ENCODE results near the gene CUEDC1. TPM values are rescaled to one million over a fixed set of nuclear protein-coding genes. Genes with fewer than 3 reads are reported as not detected.

The CUEDC1 gene
- total RNA-seq, 4 donors from 2014 or later, result 35.7 to 60.3 (median 45.6) TPM

GRCh38 chr17:57871863-57872262 is 83.3 kb downstream of the CUEDC1 start:
- peak overlapping the region in 3 of 4 donors; percentile 2 to 99 (median 93) for H3K27ac ChIP-seq
- peaks cover 16 to 100% (median 71%) of the 10 kb centered on the region in 3 donors for H3K4me1 ChIP-seq
- H3K4me3 ChIP-seq, result no peak overlapping the region
- H3K36me3 ChIP-seq, result peaks cover 0 to 52% of the 10 kb centered on the region in 2 donors
- no peak for ATAC-seq
- no peak for TF ChIP-seq CTCF (IDR thresholded peaks at IDR 0.05)
- TF ChIP-seq POLR2A (IDR thresholded peaks at IDR 0.05), result no peak
- no peak for TF ChIP-seq EP300 (IDR thresholded peaks at IDR 0.05)
- TF ChIP-seq POLR2AphosphoS5 (IDR thresholded peaks at IDR 0.05), result no peak
- WGBS, 2 donors (ENCODE audit: low coverage in 1 of 2), result 37 to 74% methylated on average over 3 to 8 of the region's 8 CpGs
- no peaks in the 10 kb centered on the region for H3K27me3 ChIP-seq
- no peaks in the 10 kb centered on the region for H3K9me3 ChIP-seq

- Histone ChIP-seq H3K4me3 (no peak overlapping the region), H3K27ac (peak overlapping the region in 3 of 4 donors; percentile 2 to 99 (median 93)), H3K27me3 (no peaks in the 10 kb centered on the region), H3K4me1 (peaks cover 16 to 94% (median 64%) of the 10 kb centered on the region in 3 donors), H3K9me3 (no peaks in the 10 kb centered on the region), H3K36me3 (peaks cover 0 to 58% of the 10 kb centered on the region in 2 donors)
- ATAC-seq, result no peak
- 67% methylated on average over 1 of the region's 7 CpGs; no CpG with 5 or more reads in 1 of the 2 donors for WGBS, 2 donors (ENCODE audit: low coverage in 1 of 2)
- TF ChIP-seq POLR2AphosphoS5 (IDR thresholded peaks at IDR 0.05), result no peak
- no peak for TF ChIP-seq POLR2A (IDR thresholded peaks at IDR 0.05)
- TF ChIP-seq EP300 (IDR thresholded peaks at IDR 0.05), result no peak
- TF ChIP-seq CTCF (IDR thresholded peaks at IDR 0.05), result no peak
These were observed 84.1 kb downstream of the CUEDC1 start for GRCh38 chr17:57871155-57871554.

- TF ChIP-seq CTCF (IDR thresholded peaks at IDR 0.05) (no peak), EP300 (IDR thresholded peaks at IDR 0.05) (no peak), POLR2AphosphoS5 (IDR thresholded peaks at IDR 0.05) (no peak), POLR2A (IDR thresholded peaks at IDR 0.05) (no peak)
- no peaks in the 10 kb centered on the region for H3K27me3 ChIP-seq
- H3K4me3 ChIP-seq, result no peak overlapping the region
- no peak for ATAC-seq
- H3K4me1 ChIP-seq, result peaks cover 10 to 85% (median 55%) of the 10 kb centered on the region in 3 donors
- H3K36me3 ChIP-seq, result peaks cover 0 to 67% of the 10 kb centered on the region in 2 donors
- H3K9me3 ChIP-seq, result no peaks in the 10 kb centered on the region
- H3K27ac ChIP-seq, result peak overlapping the region in 3 of 4 donors; percentile 93 to 99 (median 94)
These were observed 85.0 kb downstream of the CUEDC1 start for GRCh38 chr17:57870283-57870635.

GRCh38 chr17:57869617-57870282 is 85.5 kb downstream of the CUEDC1 start:
- H3K4me3 ChIP-seq, result no peak overlapping the region
- H3K36me3 ChIP-seq, result peaks cover 0 to 72% of the 10 kb centered on the region in 2 donors
- H3K27ac ChIP-seq, result peak overlapping the region in 3 of 4 donors; percentile 93 to 99 (median 94)
- H3K27me3 ChIP-seq, result no peaks in the 10 kb centered on the region
- peaks cover 6 to 81% (median 50%) of the 10 kb centered on the region in 3 donors for H3K4me1 ChIP-seq
- no peaks in the 10 kb centered on the region for H3K9me3 ChIP-seq
- no peak for ATAC-seq
- 71 to 92% methylated on average over 6 of the region's 9 CpGs for WGBS, 2 donors (ENCODE audit: low coverage in 1 of 2)
- no peak for TF ChIP-seq CTCF (IDR thresholded peaks at IDR 0.05)
- no peak for TF ChIP-seq POLR2AphosphoS5 (IDR thresholded peaks at IDR 0.05)
- TF ChIP-seq EP300 (IDR thresholded peaks at IDR 0.05), result no peak
- no peak for TF ChIP-seq POLR2A (IDR thresholded peaks at IDR 0.05)
